Tibial artery (tissue), 4 donors: ENCODE data around the gene DPP10.

Experiments
- DNase-seq, 2 donors: peaks; one replicate each; pipeline ENCODE4 v3.0.0-alpha.2; 2019
- H3K27ac ChIP-seq, 2 donors: fragments of 200-600 bp; sonication (generic) in 1 of 2; 1 replicate in 1 of 2; 2 replicates in 1 of 2; pipeline ENCODE4 v1.5.1; 2018 to 2019; ENCODE audit warnings: mild to moderate bottlenecking in 1 of 2
- H3K27me3 ChIP-seq, 2 donors: fragments of 200-600 bp; sonication (generic) in 1 of 2; one replicate each; pipeline versions ENCODE4 v1.5.1 to v1.6.0; 2016 to 2019
- H3K36me3 ChIP-seq, 3 donors: fragments of 200-600 bp; sonication (generic) in 2 of 3; one replicate each; pipeline ENCODE4 v1.5.1; 2016 to 2019; ENCODE audit warnings: mild to moderate bottlenecking in 2 of 3
- H3K4me1 ChIP-seq, 4 donors: fragments of 200-600 bp; sonication (generic) in 2 of 4; 1 replicate in 3 of 4; 2 replicates in 1 of 4; pipeline ENCODE4 v1.5.1; 2016 to 2019
- H3K4me3 ChIP-seq, 2 donors: fragments of 200-600 bp; sonication (generic) in 1 of 2; 1 replicate in 1 of 2; 2 replicates in 1 of 2; pipeline ENCODE4 v1.5.1; 2018 to 2019; ENCODE audit warnings: mild to moderate bottlenecking in 2 of 2
- H3K9me3 ChIP-seq, 3 donors: fragments of 200-600 bp; sonication (generic) in 1 of 3; one replicate each; pipeline ENCODE4 v1.5.1; 2016 to 2019
- intact Hi-C: fragments of 100-400 bp; cut with DNase I; formaldehyde crosslinking; loops from one replicate; pipeline ENCODE4 v1.15.0; 2023; ENCODE audit warnings: low total_unique reads
- TF ChIP-seq, protein P1 (sequence below), 2 experiments: fragments of 200-600 bp in 1 of 2; fragments of 450-650 bp in 1 of 2; IDR thresholded peaks; one replicate each; pipeline ENCODE4 v1.5.1; 2017 to 2019; ENCODE audit warnings: antibody characterized with exemption in 2 of 2, mild to moderate bottlenecking in 1 of 2, moderate library complexity in 1 of 2

Gene DPP10

GRCh38 chr2:115746151-115746550 lies 1303.7 kb downstream of the DPP10 start:
- TF ChIP-seq, protein P1, sequence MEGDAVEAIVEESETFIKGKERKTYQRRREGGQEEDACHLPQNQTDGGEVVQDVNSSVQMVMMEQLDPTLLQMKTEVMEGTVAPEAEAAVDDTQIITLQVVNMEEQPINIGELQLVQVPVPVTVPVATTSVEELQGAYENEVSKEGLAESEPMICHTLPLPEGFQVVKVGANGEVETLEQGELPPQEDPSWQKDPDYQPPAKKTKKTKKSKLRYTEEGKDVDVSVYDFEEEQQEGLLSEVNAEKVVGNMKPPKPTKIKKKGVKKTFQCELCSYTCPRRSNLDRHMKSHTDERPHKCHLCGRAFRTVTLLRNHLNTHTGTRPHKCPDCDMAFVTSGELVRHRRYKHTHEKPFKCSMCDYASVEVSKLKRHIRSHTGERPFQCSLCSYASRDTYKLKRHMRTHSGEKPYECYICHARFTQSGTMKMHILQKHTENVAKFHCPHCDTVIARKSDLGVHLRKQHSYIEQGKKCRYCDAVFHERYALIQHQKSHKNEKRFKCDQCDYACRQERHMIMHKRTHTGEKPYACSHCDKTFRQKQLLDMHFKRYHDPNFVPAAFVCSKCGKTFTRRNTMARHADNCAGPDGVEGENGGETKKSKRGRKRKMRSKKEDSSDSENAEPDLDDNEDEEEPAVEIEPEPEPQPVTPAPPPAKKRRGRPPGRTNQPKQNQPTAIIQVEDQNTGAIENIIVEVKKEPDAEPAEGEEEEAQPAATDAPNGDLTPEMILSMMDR (IDR thresholded peaks at IDR 0.05) = no peak
- H3K9me3 ChIP-seq = no peaks in the 10 kb centered on the region
- no peak for DNase-seq
- H3K27ac ChIP-seq = no peak overlapping the region
- no peaks in the 10 kb centered on the region for H3K4me1 ChIP-seq
- intact Hi-C loops = no loop called here
- H3K27me3 ChIP-seq = no peaks in the 10 kb centered on the region
- H3K4me3 ChIP-seq = no peak overlapping the region
- H3K36me3 ChIP-seq = no peaks in the 10 kb centered on the region

- Histone ChIP-seq H3K9me3 (no peaks in the 10 kb centered on the region), H3K27ac (no peak overlapping the region), H3K36me3 (no peaks in the 10 kb centered on the region), H3K4me1 (no peaks in the 10 kb centered on the region), H3K4me3 (no peak overlapping the region), H3K27me3 (no peaks in the 10 kb centered on the region)
- no peak for DNase-seq
- intact Hi-C loops = no loop called here
- TF ChIP-seq, protein P1 (IDR thresholded peaks at IDR 0.05) = no peak
Measured at GRCh38 chr2:115757286-115757685, 1314.8 kb downstream of the DPP10 start.

DNA sequence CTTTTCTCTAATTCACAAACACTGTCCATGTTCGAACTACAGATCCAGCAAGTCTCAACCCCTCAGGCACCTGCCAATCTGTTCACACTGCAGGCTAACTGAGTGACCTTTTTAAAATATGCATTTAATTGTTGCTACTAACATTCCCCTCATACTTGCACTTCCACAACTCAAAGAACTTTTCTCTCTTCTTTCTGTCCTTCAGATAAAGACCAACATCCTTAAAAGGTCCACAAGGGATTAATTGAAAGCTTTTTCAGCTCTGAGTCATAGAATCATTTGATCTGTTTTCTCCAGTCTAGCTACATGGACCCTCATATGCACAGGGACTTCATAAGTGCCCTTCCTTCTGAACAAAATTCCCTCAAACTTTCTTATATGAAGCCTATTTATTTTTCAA lies 1321.2 kb downstream of the DPP10 start:
- TF ChIP-seq, protein P1 (IDR thresholded peaks at IDR 0.05) = no peak
- no peaks in the 10 kb centered on the region for H3K27me3 ChIP-seq
- no peaks in the 10 kb centered on the region for H3K9me3 ChIP-seq
- intact Hi-C loops = no loop called here
- H3K4me3 ChIP-seq = no peak overlapping the region
- no peaks in the 10 kb centered on the region for H3K36me3 ChIP-seq
- H3K27ac ChIP-seq = no peak overlapping the region
- DNase-seq = no peak
- H3K4me1 ChIP-seq = no peaks in the 10 kb centered on the region

GRCh38 chr2:115771516-115771915 lies 1329.1 kb downstream of the DPP10 start:
- Histone ChIP-seq H3K4me3 (no peak overlapping the region), H3K4me1 (no peaks in the 10 kb centered on the region), H3K27me3 (no peaks in the 10 kb centered on the region), H3K27ac (no peak overlapping the region), H3K9me3 (no peaks in the 10 kb centered on the region), H3K36me3 (no peaks in the 10 kb centered on the region)
- intact Hi-C loops = no loop called here
- TF ChIP-seq, protein P1 (IDR thresholded peaks at IDR 0.05) = no peak
- DNase-seq = no peak

GRCh38 chr2:115774361-115774760 lies 1331.9 kb downstream of the DPP10 start:
- intact Hi-C loops = no loop called here
- no peaks in the 10 kb centered on the region for H3K36me3 ChIP-seq
- no peaks in the 10 kb centered on the region for H3K4me1 ChIP-seq
- no peaks in the 10 kb centered on the region for H3K9me3 ChIP-seq
- DNase-seq = no peak
- no peak overlapping the region for H3K4me3 ChIP-seq
- no peaks in the 10 kb centered on the region for H3K27me3 ChIP-seq
- TF ChIP-seq, protein P1 (IDR thresholded peaks at IDR 0.05) = no peak
- H3K27ac ChIP-seq = no peak overlapping the region

DNA sequence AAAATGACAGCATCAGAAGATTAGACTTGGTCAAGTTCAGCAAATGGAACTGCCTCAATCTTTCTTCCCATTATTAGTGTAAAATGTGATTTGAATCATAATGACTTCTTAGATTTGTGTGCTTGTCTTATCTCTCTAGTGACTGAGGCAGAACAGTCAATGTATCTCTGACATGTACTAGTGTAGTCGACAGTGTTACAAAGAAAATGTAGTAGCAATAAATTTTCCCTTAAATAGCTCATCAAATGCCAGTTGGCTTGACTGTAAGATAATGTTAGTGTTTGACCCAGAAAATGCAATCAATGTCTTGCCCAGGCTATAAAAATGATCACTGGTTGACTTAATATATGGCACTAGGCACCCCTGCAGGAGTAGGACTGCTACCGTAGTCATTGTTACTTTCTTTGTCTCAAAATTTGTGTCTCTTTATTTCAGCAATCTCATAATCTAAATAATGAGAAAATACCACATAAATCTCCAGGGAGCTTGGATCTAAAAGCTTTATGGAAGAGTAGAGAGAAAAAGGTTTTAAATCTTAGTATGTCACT lies 1336.7 kb downstream of the DPP10 start:
- H3K9me3 ChIP-seq = no peaks in the 10 kb centered on the region
- TF ChIP-seq, protein P1 (IDR thresholded peaks at IDR 0.05) = no peak
- no peaks in the 10 kb centered on the region for H3K27me3 ChIP-seq
- no peak overlapping the region for H3K4me3 ChIP-seq
- no peaks in the 10 kb centered on the region for H3K4me1 ChIP-seq
- intact Hi-C loops = no loop called here
- no peaks in the 10 kb centered on the region for H3K36me3 ChIP-seq
- no peak for DNase-seq
- no peak overlapping the region for H3K27ac ChIP-seq
